Left forelimb (tissue), 1 donor: ENCODE results near the gene CLCF1.

Experiments
- DNase-seq: peaks from one replicate; pipeline ENCODE4 v3.0.0-alpha.2; 2018; ENCODE audit warnings: low spot score

CLCF1 gene

GRCh38 chr11:67372993-67373647, at the start of gene CLCF1:
Gene CLCF1 (minus strand): TSS chr11:67373598. CDS start chr11:67373539, 59 bp downstream.
- DNase-seq: peak; percentile 82

GRCh38 chr11:67422891-67423290, 49.5 kb upstream of the CLCF1 start:
- no peak for DNase-seq

- DNase-seq: no peak
Measured at GRCh38 chr11:67421430-67422031, 48.1 kb upstream of the CLCF1 start.

GRCh38 chr11:67420646-67421429, 47.4 kb upstream of the CLCF1 start:
- peak; percentile 97 for DNase-seq

- DNase-seq: no peak
Measured at GRCh38 chr11:67420147-67420645, 46.8 kb upstream of the CLCF1 start.

GRCh38 chr11:67419325-67420049, 46.1 kb upstream of the CLCF1 start:
- no peak for DNase-seq

GRCh38 chr11:67418476-67419281, 45.3 kb upstream of the CLCF1 start:
- peak; percentile 78 for DNase-seq

GRCh38 chr11:67417425-67417824, 44.0 kb upstream of the CLCF1 start:
- DNase-seq: no peak

- no peak for DNase-seq
Measured at GRCh38 chr11:67416416-67417335, 43.3 kb upstream of the CLCF1 start.

- DNase-seq: no peak
Measured at GRCh38 chr11:67415501-67416304, 42.3 kb upstream of the CLCF1 start, which contains the start of gene CARNS1. Gene CARNS1 (plus strand): TSS chr11:67415678. CDS start chr11:67416200, 522 bp downstream.

GRCh38 chr11:67413266-67413849, 40.0 kb upstream of the CLCF1 start:
- DNase-seq: no peak

GRCh38 chr11:67412495-67413179, 39.2 kb upstream of the CLCF1 start:
- DNase-seq: no peak

- DNase-seq: no peak
Measured at GRCh38 chr11:67411785-67412152, 38.4 kb upstream of the CLCF1 start.

GRCh38 chr11:67410984-67411784, 37.8 kb upstream of the CLCF1 start:
- DNase-seq: no peak

GRCh38 chr11:67410369-67410831, 37.0 kb upstream of the CLCF1 start:
- no peak for DNase-seq

GRCh38 chr11:67409781-67410368, 36.5 kb upstream of the CLCF1 start:
- DNase-seq: no peak

- DNase-seq: no peak
Measured at GRCh38 chr11:67409261-67409666, 35.9 kb upstream of the CLCF1 start.
